Measurements from ENCODE around the gene MRPL39.

DNA sequence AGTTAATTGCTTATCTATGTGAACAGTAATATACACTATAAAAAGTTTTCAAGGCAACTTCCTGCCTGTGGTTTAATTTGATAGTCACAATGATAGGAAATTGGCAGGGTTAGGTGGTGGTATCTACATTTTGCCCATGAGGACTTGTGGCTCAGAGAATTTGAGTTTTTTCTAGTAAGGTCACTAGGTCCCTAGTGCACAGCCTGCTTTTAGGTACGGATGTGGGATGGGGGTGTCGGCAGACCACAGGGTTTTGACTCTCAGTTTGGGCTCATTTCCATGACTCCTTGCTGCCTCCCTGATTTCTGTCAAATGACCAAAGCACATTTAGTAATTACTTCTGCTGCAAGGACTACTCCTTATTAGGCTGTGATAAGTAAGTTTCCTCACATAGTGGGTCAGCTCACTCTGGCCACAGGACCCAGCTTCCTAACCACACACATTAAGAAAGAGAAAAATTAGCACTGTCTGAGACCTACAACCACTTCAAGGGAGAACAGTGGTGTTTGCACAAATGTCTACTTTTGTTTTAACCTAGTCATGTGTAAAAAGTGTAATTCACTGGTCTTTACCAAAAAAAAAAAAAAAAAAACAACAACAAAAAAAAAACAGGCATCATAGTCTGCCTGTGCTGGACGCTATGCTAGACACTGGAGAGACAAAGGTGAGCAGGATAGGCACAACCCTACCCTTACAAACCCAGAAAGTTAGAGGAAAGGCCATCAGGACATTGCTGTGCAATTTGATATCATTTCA, 43.7 kb downstream of the MRPL39 start:
- no peak for TF ChIP-seq RAD21 (IDR thresholded peaks at IDR 0.05; ENCODE audit: low read depth)
- no peak for TF ChIP-seq YY1 (IDR thresholded peaks at IDR 0.05; ENCODE audit: low read depth)
- TF ChIP-seq, protein P1, sequence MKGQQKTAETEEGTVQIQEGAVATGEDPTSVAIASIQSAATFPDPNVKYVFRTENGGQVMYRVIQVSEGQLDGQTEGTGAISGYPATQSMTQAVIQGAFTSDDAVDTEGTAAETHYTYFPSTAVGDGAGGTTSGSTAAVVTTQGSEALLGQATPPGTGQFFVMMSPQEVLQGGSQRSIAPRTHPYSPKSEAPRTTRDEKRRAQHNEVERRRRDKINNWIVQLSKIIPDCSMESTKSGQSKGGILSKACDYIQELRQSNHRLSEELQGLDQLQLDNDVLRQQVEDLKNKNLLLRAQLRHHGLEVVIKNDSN (IDR thresholded peaks at IDR 0.05) = no peak
- no peak for TF ChIP-seq CEBPB (IDR thresholded peaks at IDR 0.05)
- TF ChIP-seq, protein P2, sequence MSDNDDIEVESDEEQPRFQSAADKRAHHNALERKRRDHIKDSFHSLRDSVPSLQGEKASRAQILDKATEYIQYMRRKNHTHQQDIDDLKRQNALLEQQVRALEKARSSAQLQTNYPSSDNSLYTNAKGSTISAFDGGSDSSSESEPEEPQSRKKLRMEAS (IDR thresholded peaks at IDR 0.05) = no peak
- TF ChIP-seq CREB1 (IDR thresholded peaks at IDR 0.05; ENCODE audit: low read depth) = no peak

Data from Ishikawa (cell line).